Stimulated activated CD4-positive, alpha-beta T cell treated with anti-CD3 and anti-CD28 coated beads, Interleukin-12 subunit alpha, Interleukin-12 subunit beta, amount 100 ng/mL, for 4 hours (primary cell): ENCODE measurements around the gene UVSSA.
"Not testable (repeated sequence)": the region's sequence is repeated elsewhere in the genome, so short reads cannot be mapped to it uniquely, and the experiment has no call there.

Experiments used
- DNase-seq: peaks from one replicate; pipeline ENCODE4 v3.0.0-alpha.2; 2020

The UVSSA gene

GRCh38 chr4:1316537-1317168, 30.4 kb upstream of the UVSSA start:
- DNase-seq, result no peak

DNA sequence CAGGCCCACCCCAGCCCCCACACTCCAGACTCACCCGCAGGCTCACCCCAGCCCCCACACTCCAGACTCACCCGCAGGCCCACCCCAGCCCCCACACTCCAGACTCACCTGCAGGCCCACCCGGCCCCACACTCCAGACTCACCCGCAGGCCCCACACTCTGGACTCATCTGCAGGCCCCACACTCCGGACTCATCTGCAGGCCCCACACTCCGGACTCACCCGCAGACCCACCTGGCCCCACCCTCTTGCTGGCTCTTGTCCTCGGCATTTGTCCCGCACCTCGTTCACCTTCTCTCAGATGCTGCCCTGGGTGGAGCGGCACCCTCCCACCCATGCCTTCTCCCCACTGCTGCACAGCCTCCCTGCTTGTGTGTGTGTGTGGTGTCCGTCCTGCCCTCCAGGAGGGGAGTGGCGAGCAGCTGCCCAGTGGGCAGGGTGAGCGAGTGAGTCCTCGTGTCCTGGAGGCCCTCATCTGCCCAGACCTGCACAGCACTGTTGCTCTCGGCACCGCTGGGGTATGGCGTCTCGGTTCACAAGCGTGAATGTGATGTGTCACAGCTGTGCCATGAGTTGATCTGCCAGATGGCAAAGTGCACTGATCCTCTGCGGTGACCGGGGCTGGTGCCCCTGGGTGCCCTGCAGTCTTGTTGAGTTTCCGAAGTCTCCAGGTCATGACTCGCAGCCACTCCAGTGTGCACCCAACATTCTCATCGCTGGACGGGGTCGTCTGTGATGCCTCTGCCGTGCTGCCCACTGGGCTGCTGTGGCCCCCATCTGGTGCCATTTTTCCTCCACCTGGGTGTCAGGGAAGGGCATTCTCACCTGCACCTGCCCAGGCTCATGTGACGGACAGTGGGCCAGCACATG, 29.6 kb upstream of the UVSSA start:
- no peak for DNase-seq

GRCh38 chr4:1318046-1318375, 29.0 kb upstream of the UVSSA start:
- DNase-seq, result no peak

DNA sequence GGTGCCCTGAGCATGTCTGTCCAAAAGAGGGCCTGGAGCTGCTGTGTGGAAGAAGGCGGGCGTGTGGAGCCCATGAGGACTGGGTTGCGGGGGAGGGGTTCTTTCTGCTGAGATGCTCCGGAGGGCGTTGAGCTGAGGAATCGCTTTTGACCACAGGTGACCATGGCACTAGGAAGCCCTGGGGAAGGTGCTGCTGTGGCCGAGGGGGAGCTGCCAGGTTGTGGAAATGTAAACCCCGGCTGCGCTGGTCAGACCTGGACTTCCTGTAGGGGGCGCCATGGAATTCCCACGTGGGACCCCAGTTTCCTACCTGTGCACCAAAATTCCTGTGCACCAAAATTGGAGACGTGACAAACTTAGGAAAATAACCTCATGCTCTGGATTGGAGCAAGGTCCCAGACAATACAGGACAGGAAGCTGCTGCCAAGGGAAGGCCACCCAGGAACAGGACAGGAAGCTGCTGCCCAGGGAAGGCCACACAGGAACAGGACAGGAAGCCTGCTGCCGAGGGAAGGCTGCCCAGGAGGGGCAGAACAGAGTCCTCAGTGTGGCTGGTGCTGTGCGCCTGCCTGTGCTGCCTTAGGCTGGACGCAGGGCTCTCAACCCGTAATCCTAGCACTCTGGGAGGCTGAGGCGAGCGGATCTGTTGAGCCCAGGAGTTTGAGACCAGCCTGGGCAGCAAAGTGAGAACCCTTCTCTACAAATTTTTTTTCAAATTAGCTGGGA, 28.4 kb upstream of the UVSSA start:
- DNase-seq, result no peak

DNA sequence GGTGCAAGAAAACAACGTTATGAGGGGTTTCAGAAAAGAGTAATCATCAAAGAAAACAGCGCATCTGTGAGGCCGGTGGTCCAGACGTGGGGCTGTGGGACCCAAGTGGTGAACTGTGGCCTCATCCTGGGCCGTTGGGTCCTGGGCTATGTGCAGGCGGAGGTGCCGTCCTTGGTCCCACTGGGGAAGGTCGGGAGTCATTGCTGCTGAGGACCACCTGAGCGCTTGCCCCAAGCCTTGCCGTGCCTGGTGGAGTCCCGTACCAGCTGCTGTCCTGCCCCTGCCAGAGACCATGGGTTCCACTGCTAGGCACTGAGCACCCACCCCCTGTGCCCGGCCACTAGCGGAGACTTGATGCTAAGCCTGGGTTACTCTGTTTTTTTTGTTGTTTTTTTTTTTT, 25.5 kb upstream of the UVSSA start:
- no peak for DNase-seq

- DNase-seq, result no peak
Observed at GRCh38 chr4:1321946-1322650, 24.9 kb upstream of the UVSSA start.

GRCh38 chr4:1323280-1323634, 23.8 kb upstream of the UVSSA start:
- no peak for DNase-seq

- DNase-seq, result no peak
Observed at GRCh38 chr4:1323635-1324442, 23.2 kb upstream of the UVSSA start.

DNA sequence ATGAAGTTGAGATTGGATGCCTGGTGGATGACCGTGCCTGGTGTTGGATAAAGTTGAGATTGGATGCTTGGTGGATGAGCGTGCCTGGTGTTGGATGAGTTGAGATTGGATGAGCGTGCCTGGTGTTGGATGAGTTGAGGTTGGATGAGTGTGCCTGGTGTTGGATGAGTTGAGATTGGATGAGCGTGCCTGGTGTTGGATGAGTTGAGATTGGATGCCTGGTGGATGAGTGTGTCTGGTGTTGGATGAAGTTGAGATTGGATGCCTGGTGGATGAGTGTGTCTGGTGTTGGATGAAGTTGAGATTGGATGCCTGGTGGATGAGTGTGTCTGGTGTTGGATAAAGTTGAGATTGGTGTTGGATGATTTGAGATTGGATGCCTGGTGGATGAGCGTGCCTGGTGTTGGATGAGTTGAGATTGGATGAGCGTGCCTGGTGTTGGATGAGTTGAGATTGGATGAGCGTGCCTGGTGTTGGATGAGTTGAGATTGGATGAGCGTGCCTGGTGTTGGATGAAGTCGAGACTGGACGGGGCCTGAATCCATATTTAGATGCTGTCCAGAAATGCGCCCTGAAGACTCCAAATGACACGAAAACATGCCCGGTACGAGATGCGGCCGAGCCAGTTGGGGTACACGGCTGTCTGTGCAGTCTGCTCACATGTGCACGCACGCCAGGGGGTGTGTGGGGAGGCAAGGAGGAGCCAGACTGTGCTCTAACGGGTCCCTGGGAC, 22.4 kb upstream of the UVSSA start:
- not testable (repeated sequence) for DNase-seq

DNA sequence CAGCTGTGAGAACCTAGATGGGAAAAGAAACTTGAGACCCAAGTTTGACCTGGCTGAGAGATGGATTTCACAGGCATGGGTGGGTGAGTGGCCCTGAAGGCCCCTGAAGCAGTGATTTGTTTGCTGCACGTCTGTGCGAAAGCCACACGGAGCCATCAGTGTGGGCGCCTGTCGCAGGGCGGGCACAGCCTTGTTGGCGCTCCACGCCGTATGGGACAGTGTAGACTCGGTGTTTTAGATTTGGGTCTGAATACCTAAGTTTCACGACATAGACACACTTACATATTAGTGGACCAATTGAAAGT, 21.9 kb upstream of the UVSSA start:
- no peak for DNase-seq

GRCh38 chr4:1325681-1326635, 21.1 kb upstream of the UVSSA start:
- DNase-seq, result no peak

DNA sequence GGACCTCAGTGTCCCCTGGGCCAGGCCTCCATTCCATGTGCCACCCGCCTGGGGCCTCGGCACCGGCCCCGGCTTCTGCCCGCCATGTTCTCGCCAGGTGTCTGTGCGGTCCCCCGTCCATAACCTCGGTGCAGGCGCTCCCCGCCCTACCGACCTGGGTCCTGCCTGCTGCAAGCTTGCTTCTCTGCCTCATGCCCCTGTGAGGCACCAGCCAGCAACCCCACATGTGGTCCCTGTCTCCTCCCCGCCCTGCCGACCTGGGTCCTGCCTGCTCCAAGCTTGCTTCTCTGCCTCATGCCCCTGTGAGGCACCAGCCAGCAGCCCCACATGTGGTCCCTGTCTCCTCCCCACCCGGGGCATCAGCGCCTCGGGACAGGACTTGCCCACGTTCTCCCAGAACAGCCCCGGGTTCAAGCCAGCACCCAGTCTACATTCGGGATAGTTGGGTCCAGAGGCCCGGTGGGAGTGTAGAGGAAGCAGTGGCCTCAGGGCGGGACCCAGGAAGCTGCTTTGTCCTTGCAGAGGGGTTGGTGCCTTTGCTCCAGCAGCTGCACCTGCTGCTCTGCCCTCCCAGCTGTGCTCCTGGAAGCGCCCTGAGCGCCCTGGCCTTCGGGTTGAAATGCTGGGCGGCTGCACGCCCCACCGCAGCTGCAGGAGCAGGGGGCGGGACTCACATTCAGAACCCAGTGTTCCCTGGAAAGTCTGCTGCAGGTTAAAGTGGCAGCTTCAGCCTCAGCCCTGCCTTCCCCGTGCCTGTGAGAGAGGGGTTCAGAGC, 20.1 kb upstream of the UVSSA start:
- DNase-seq, result no peak

- DNase-seq, result no peak
Observed at GRCh38 chr4:1327526-1328266, 19.3 kb upstream of the UVSSA start.

DNA sequence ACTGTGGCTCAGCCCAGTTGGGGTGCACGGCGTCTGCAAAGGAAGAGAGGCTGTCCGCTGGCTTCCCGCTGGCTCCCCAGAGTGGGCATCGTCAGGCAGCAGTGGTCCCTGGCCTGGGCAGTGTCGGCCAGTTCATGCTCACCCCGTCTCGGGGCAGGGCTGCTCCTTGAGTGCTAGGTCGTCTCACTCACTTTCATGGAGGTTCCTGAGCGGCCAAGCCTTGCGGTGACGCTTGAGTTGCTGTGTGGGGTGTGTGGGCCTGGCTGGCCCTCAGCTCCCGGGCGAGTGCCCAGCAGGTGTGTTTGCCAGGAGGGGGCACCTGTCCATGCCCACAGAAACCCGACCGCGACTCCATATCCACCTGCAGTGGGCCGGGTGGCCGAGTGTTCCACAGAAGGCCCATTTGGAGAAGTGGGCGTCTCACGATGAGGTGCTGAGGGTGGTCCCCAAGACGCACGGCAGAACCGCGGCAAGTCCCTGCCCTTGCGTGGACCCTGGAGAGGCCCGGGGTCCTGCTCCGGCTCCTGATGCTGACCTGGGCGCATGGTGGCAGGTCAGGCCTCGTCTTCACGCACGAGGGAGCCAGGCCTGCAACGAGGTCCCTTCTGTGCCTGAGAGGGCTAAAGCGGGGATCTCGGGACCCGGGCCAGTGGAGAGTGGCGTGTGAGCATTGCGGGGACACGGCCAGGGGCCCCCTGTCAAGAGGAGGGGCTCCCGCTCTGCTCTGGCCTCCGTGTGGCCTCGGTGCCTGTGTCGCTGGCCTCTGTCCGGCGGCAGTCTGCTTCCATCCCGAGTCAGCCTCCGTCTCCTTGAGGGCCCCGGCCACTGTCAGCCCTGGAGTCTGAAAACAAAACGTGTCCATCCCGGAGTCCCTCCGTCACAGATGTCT, 18.5 kb upstream of the UVSSA start:
- no peak for DNase-seq

GRCh38 chr4:1329408-1330371, 17.3 kb upstream of the UVSSA start:
- DNase-seq, result no peak

DNA sequence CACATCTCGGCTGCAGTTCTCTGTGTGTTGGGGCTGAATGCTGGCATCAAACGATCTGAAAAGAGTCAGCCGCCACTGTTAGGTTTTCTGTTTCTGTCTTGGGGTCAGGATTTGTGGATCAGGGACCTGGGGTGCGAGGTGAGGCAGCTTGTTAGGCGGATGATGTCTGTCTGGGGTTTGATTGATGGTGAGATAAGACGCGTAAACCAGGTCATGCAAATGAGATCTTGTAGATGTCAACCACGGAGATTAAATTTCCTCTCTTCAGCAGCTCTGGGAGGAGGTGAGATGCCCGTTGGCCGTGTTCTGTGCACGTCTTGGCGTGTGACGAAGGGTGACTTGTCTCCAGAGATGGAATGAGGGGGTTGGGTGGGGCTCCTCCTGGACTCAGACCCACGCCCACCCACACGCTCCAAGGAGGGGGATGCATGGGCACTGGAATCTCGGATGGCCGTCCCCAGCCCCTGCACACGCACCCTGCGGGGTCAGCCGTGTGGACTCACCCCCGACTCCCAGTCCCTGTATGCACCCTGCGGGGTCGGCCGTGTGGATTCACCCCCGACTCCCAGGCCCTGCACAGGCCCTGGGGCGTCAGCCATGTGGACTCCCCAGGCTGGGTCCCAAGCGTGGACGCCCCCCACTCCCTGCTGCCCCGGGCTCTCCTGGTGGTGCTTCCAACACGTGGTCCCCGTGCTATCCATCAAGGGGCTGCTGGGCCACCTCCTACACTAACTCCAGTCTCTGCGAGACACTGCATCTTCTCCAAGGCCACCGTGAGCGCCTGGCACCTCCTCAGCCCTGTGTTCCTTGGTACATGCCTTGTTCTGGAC, 16.0 kb upstream of the UVSSA start:
- DNase-seq, result peak; percentile 24
